Stimulated activated CD4-positive, alpha-beta T cell treated with anti-CD3 and anti-CD28 coated beads, Interleukin-1b, Interleukin-23, amount 100 ng/mL, for 1 hour (primary cell): ENCODE data around the gene COX7A1.
"Not testable (repeated sequence)": the region's sequence is repeated elsewhere in the genome, so short reads cannot be mapped to it uniquely, and the experiment has no call there.

Experiments used
- DNase-seq, 2 donors: peaks; one replicate each; pipeline ENCODE4 v3.0.0-alpha.2; 2020; ENCODE audit warnings: low read depth in 2 of 2

COX7A1 gene

DNA sequence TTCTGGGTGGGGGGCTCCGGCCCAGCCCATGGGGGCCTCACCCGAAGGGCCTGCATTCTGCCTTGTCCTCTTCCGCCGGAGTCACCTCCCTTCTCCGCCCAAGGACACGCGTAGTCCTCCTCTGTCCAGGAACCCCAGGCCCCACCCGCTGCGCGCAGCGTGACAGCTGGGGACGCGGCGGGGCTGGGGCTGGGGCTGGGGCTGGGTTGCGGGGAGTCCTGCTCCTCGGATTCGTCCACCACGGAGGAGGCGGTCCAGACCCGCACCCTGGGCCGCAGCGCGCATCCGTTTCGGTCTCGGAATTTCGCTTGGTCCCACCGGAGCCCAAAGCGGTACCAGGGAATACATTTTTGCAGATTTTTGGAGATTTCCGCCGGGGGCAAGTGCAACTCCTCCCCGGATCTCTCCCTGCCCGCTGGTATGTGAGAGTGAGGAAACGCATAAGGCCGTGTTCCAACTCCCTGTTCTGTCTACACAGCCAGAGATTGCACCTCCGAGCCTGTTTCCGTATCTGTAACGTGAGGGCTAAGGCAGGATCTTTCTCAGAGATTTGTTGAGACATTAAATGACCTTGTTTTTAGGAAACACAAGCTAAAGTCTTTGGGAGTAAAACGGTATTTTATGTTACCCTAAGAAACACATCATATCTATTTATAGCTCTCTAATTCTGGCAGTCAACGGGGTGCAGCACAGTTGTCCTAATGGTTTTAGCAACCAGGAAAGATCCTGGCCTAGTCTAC is at the start of gene COX7A1:
COX7A1 (minus strand) TSS at position 96 of the 740 bp plus-strand sequence; CDS start at position 56, 40 bp downstream.
- DNase-seq = no peak

DNA sequence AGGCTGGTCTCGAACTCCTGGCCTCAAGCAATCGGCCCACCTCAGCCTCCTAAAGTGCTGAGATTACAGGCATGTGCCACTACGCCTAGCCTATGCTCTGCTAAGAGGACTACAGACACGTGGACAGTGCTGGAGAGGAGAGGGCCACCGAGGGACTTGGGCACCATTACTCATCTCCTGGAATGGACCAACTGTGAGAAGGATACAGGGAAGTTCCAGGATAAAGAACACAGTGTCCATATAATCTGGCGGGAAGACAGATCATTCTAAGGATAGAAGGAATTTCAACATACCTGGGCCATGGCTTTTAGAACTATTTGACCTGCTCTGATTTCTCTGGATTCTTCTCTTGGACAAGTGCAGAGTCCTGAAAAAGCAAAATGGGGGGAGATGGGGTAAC is 49.4 kb upstream of the COX7A1 start:
- DNase-seq = no peak

DNA sequence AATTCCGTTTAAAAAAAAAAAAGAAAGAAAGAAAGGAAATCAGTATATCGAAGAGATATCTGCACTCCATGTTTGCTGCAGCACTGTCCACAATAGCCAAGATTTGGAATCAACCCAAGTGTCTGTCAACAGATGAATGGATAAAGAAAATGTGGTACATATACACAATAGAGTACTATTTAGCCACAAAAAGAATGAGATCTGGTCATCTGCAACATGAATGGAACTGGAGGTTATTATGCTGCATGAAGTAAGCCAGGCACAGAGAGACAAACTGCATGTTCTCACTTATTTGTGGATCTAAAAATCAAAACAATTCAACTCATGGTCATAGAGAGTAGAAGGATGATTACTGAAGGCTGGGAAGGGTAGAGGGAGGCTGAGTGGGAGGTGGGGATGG is 45.9 kb upstream of the COX7A1 start:
- no peak for DNase-seq

DNA sequence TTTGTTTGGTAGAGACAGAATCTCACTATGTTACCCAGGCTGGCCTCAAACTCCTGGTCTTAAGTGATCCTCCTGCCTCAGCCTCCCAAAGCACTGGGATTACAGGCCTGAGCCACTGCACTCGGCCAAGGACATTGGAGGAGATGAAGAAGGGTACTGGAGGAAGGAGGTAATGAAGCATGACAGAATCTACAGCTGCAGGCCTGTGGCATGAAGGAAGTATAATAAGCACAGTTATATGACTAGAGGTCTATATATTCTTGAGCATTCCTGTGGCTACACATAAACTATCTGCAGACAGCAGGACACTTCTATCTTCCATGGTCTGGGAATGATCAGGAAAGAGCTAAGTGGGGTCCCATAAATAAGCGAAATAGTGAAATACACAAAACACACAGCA is 44.0 kb upstream of the COX7A1 start:
- DNase-seq = no peak

DNA sequence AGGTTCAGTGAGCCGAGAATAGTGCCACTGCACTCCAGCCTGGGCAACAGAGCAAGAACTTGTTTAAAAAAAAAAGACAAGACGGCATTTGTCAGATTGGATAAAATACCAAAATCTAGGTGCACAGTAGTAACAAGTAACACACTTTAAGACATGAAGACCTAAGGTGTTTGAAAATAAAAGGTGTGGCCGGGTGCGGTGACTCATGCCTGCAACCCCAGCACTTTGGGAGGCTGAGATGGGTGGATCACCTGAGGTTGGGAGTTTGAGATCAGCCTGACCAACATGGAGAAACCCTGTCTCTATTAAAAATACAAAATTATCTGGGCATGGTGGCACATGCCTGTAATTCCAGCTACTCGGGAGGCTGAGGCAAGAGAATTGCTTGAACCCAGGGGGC is 34.5 kb upstream of the COX7A1 start:
- not testable (repeated sequence) for DNase-seq

DNA sequence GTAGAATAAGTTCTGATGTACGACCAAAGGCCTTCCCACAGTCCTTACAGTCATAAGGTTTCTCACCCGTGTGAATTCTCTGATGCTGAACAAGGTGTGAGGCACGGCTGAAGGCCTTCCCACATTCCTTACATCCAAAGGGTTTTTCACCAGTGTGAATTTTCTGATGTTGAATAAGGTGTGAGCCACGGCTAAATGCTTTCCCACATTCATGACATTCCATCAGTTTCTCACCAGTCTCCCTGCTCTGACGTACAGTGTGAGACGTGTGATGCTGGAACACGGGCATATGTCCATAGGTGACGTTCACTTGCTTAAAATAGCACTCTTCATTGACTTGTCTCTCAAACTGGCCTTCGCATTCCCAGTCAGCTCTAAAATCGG is 31.0 kb upstream of the COX7A1 start:
- no peak for DNase-seq

DNA sequence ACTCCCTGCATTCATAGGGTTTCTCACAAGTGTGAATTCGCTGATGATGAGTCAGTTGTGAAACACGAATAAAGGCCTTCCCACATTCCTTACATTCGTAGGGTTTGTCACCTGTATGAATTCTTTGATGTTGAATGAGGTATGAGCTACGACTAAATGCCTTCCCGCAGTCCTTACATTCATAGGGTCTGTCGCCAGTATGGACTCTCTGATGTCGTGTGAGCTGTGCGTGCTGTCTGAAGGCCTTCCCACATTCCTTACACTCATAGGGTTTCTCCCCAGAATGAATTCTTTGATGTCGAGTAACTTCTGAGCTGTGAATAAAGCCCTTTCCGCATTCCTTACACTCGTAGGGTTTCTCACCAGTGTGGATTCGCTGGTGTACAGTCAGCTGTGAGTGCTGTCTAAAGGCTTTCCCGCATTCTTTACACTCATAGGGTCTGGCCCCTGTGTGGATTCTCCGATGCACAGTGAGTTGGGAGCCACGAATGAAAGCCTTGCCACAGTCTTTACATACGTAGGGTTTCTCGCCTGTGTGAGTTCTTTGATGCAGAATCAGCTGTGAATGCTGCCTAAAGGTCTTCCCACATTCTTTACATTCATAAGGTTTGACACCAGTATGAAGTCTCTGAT is 30.5 kb upstream of the COX7A1 start:
- DNase-seq = no peak

DNA sequence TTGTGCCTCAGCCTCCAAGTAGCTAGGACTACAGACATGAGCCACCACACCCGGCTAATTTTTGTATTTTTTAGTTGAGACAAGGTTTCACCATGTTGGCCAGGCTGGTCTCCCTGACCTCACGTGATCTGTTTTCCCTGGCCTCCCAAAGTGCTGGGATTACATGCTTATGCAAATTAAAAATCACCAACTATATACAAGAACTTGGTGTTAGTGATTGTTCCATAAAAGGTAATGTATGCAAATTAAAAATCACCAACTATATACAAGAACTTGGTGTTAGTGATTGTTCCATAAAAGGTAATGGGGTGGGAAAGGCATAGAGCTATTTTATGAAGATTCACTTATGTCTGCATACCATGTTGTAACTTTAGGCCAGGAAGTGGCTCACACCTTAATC is 26.8 kb upstream of the COX7A1 start:
- DNase-seq = not testable (repeated sequence)

DNA sequence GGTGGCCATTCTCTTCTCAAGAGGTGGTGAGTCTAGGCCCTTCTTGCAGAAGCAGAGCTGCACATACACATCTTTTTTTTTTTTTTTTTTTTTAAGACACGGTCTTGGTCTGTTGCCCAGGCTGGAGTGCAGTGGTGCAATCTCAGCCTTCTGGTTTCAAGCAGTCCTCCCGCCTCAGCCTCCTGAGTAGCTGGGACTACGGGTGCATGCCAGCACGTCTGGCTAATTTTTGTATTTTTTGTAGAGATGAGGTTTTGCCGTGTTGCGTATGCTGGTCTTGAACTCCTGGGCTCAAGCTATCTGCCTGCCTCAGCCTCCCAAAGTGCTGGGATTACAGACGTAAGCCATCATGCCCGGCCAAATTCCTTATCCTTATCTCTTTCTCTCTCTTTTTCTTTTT is 21.6 kb upstream of the COX7A1 start:
- not testable (repeated sequence) for DNase-seq

DNA sequence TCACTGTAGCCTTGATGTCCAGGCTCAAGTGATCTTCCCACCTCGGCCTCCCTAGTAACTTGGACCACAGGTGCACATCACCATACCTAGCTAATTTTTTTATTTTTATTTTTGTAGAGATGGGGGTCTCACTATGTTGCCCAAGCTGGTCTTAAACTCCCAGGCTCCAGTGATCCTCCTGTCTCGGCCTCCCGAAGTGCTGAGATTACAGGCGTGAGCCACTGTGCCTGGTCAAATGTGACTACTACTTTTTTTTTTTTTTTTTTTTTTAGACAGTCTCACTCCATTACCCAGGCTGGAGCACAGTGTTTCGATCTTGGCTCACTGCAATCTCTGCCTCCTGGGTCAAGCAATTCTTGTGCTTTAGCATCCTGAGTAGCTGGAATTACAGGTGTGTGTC is 20.6 kb upstream of the COX7A1 start:
- no peak for DNase-seq

DNA sequence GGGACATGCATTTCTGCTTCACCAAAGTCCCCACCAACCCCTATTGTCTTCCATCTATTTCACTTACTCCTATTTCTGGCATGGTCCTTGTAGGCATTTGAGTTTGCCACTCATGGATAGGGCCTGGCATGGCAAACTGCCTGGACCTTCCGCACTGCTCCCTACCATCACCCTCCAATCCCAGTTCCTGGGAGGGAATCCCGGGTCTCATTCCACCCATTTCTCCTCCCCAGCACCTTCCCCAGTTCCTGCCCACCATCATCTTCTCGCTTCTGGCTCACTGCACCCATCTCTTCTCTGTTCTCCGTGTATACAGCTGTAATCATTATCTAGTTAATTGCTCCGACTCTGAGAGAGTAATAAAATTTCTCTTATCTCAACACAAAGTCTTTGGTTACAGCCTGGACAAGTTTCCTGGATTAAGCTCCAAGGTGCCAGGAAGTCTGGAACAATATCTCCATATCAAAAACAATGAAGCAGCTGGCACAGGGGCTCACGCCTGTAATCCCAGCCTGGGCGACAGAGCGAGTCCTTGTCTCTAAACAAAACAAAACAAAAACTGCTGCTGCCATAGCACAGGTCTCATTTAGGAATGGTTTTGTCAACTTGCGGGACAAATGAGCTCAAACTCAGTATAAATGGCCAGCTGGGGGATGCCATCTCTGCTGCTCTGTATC is 17.0 kb upstream of the COX7A1 start:
- DNase-seq = no peak

DNA sequence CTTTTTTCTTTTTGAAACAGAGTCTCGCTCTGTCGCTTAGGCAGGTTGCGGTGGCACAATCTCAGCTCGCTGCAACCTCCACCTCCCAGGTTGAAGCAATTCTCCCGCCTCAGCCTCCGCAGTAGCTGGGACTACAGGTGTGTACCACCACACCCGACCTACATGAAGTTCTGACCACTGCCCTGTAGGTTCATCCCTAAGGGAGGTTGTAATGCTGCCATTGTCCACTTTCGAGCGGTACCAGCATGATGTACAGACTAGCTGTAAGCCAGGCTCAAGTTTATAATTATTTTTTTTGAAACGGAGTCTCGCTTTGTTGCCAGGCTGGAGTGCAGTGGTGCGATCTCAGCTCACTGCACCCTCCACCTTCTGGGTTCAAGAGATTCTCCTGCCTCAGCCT is 11.6 kb upstream of the COX7A1 start:
- no peak for DNase-seq

DNA sequence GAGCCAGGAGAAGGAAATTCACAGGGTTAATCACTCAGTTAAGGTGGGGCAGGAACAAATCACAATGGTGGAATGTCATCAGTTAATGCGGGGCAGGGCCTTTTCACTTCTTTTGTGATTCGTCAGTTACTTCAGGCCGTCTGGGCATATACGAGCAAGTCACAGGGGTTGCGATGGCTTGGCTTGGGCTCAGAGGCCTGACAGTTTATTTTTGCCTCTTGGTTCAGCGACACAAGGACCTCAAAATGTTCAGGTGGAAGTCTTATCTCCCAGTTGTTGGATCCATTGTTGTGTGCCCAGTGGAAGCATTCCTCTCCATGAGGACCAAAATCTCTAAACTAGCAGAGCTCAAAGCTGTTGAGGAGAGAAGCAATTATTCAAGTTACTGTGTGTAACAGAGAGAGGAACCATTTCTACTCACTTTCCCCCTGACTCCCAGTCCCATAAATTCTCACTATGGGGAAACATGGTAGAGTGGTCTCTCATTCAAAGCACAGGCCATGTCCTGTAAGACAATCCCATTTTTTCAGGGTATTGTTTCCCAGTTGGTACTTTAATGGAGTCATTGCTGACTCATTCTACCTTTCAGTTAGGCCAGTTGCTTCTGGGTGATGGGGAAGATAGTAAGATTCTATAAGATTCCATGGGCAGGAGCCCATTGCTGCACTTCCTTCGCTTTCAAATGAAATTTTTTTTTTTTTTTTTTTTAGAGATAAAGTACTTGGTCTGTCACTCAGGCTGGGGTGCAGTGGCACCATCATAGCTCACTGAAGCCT is 8.8 kb upstream of the COX7A1 start:
- no peak for DNase-seq

DNA sequence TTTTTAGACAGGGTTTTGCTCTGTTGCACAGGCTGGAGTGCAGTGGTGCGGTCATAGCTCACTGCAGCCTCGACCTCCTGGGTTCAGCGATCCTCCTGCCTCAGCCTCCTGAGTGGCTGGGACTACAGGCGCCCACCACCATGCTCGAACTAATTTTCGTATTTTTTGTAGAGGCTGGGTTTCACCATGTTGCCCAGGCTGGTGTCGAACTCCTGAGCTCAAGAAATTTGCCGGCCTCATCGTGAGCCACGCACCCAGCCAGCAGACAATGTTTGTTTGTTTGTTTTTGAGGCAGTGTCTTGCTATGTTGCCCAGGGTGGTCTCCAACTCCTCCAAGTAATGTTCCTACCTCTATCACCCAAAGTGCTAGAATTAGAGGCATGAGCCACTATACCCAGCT is 879 bp upstream of the COX7A1 start:
- DNase-seq = no peak

DNA sequence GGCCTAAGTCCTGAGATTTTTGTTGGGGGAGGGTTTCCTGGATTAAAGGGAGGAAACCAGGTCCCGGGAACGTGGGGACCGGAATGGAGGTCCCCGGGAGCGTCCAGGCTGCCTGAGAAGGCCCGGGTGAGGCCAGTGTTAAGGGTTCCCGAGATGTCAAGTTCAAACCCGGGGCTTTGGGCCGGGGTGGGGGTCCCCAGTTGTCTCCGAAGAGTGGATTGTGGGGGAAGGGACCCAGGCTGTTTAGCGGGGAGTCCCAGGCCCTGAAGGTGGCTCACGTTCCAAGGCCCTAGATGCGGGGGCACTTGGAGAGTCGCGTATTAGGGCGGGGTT is 262 bp downstream of the COX7A1 start:
- no peak for DNase-seq

DNA sequence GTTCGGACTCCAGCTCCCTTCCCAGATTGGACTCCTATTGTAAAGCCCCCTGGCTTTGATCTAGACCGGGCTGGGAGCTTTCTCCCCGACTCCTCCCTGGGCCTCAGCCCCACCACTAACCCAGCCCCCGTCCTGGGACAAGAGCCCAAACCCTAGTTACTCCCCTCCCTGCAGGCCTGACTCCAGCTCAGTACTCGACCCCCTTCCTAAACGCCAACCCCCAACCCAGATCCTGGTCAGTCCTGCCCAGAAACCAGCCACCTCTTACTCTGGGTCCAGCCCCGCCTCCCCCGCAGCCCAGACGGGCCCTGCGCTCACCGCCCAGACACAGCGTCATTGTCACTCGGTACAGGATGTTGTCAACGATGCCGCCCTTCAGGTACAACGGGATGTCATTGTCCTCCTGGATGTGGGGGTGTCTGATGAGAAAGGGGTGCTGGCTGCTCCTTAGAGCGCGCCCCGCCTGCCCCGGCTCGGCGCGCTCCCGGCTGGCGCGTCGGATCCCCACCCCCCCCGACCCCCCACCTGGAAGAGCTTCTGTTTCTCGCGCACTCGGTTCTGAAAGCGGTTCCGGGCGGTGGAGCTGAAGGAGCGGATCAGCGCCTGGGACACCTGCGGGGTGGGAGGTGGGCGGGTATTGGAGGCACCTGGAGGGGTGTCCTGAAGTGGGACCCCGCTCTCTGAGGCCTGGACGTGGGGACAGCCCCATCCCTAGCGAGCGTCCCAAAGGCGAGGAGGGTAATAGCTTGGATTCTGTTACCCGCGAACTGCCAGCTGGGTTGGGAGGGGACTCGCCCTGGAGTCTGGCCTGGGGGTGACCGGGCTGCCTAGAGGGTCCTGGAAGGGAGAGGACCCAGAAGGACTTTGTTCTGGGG is 866 bp downstream of the COX7A1 start:
- no peak for DNase-seq

DNA sequence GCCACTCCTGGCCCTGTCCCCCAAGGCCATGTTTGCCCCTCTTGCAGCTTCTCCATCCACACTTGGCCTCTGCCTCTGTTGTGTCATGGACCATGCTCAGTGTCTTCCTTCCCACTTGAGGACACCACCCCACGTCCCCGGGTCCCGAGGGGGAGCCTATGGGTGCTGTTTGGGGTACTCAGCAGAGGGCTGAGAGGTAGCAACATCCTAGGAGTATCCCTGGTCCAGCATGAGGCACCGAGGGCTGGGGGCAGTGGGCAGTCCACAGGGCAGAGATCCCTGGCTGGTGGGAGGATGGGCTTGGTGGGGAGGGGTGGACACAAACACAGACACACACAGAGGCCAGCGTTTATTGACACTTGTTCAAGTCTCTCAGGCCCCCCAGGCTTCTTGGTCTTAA is 1.7 kb downstream of the COX7A1 start:
- DNase-seq = no peak

DNA sequence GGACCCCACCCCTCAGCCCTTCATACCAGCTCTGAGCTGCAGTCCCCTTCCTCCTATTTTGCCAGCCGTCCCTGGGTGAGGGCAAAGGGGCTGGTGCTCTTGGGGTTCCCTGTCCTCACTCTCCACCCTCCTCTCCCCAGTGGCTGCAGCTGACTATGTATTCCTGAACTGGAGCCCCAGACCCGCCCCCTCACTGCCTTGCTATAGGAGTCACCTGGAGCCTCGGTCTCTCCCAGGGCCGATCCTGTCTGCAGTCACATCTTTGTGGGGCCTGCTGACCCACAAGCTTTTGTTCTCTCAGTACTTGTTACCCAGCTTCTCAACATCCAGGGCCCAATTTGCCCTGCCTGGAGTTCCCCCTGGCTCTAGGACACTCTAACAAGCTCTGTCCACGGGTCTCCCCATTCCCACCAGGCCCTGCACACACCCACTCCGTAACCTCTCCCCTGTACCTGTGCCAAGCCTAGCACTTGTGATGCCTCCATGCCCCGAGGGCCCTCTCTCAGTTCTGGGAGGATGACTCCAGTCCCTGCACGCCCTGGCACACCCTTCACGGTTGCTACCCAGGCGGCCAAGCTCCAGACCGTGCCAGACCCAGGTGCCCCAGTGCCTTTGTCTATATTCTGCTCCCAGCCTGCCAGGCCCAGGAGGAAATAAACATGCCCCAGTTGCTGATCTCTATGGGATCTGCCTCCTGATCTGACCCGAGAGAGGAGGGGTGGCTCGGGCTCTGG is 2.4 kb downstream of the COX7A1 start:
- no peak for DNase-seq

DNA sequence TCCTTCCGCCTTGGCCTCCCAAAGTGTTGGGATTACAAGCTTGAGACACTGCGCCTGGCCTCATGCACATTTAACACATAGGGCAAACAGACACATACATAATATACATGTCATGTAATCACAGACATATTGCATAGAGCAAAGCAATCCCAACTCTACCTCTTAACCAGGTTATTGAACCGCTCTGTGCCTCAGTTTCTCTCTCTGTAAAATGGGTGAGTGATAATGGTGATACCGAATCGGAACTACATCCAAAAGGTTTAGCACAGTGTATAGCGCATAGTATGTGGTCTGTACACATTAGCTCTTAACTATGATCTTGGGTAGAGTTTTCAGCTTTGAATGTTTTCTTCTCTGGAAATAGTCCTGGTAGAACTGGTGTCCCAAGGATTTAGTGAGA is 7.6 kb downstream of the COX7A1 start:
- DNase-seq = no peak

DNA sequence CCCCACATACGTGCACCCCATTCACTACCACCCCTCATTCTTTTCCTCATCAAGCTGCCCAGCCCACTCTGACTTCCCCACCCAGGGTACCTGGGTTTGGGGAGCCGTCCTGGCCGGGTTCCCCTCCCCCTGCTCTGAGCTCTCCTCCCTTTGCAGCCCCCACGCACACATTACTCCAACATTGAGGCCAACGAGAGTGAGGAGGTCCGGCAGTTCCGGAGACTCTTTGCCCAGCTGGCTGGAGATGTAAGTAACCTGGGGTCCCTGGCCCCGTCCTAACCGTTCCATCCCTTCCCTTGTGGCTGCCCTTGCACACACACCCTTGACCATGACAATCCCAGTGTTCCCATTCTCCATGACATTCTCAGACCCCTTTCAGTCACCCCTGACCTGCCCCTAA is 9.8 kb downstream of the COX7A1 start:
- DNase-seq = no peak

DNA sequence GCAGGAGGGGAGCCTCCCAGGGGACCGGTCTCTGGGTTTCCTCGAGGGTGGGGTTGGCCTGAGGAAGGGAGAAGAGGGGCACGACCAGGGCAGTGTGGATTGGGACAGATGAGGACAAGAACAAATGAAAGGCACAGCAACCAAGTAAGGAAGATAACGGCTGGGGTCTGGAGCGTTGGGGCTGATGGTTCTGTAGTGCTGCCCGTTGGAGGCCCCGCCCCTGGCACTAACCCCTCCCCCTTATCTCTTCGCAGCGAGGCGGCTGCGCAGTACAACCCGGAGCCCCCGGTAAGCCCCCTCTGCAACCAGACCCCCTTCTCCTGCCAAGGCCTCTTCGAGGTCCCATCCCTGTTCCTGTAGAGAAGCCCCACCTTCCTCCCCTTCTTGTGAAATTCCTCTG is 10.2 kb downstream of the COX7A1 start:
- no peak for DNase-seq
